ENCODE results near the gene WNT9A.

The WNT9A gene

DNA sequence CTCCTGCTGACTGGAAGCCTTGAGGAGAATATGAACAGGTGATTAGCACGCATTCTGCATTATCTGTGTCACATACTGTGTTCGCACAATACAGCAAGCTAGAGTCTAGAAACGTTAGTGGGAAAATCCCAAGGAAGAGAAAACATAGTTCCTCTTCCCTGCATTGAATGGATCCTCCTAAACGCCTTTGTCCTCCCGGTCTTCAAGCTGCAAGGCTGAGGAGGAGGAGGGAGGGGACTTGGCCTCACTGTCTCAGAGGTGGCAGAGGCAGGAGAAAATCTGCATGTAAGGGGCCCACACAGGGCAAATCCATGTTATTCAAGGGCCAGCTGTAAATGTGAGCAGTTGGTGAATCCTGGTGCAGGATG lies 34.4 kb downstream of the WNT9A start:
- H3K4me2 ChIP-seq (ENCODE audit: low read length), result no peak overlapping the region
- no peaks in the 10 kb centered on the region for H3K27me3 ChIP-seq (ENCODE audit: control insufficient read depth, low read length)
- H3K36me3 ChIP-seq (ENCODE audit: control insufficient read depth, low read length), result no peaks in the 10 kb centered on the region
- H3K4me1 ChIP-seq (ENCODE audit: control insufficient read depth, low read length), result no peaks in the 10 kb centered on the region
- H3F3A ChIP-seq (ENCODE audit: control insufficient read depth, insufficient read depth), result no peaks in the 10 kb centered on the region
- H3K4me3 ChIP-seq (ENCODE audit: low read length), result no peak overlapping the region
- H3K9me3 ChIP-seq (ENCODE audit: control insufficient read depth, insufficient read depth, low read length), result no peaks in the 10 kb centered on the region
- H4K20me1 ChIP-seq (ENCODE audit: control insufficient read depth, insufficient read depth, low read depth, low read length), result no peaks in the 10 kb centered on the region
- H3K9me2 ChIP-seq (replicated peaks; ENCODE audit: control insufficient read depth, low read length), result no peaks in the 10 kb centered on the region
- H3K79me2 ChIP-seq (ENCODE audit: control insufficient read depth, low read length), result no peaks in the 10 kb centered on the region
- H3K27ac ChIP-seq (ENCODE audit: low read depth, low read length), result no peak overlapping the region
- TF ChIP-seq EZH2phosphoT487 (IDR thresholded peaks at IDR 0.05; ENCODE audit: borderline replicate concordance, low read length) (no peak), CTCF (IDR thresholded peaks at IDR 0.05; ENCODE audit: low read depth, low read length, poor library complexity, severe bottlenecking) (no peak)

DNA sequence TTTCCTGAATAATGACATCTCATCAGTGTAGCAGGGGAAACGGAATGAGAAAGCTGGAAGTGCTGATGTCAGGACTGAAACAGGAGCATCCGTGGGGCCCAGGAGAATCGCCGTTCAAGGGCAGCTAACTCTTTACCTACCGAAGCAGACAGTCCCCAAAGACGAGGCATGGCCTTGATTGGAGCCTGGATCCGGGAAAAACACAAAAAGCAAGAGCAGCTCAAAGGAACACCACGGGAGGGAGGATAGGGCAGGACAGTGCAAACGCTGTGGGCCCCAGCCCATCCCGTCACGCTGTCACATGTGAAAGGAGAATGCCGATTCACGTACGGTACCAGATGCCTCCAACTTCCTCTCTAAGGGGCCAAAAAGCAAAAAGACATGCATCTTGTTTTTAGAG lies 34.9 kb downstream of the WNT9A start:
- Histone ChIP-seq H3K4me3 (ENCODE audit: low read length) (no peak overlapping the region), H3F3A (ENCODE audit: control insufficient read depth, insufficient read depth) (no peaks in the 10 kb centered on the region), H3K36me3 (ENCODE audit: control insufficient read depth, low read length) (no peaks in the 10 kb centered on the region), H3K9me2 (replicated peaks; ENCODE audit: control insufficient read depth, low read length) (no peaks in the 10 kb centered on the region), H3K9me3 (ENCODE audit: control insufficient read depth, insufficient read depth, low read length) (no peaks in the 10 kb centered on the region), H3K27ac (ENCODE audit: low read depth, low read length) (no peak overlapping the region), H3K27me3 (ENCODE audit: control insufficient read depth, low read length) (no peaks in the 10 kb centered on the region), H3K4me2 (ENCODE audit: low read length) (no peak overlapping the region), H3K79me2 (ENCODE audit: control insufficient read depth, low read length) (no peaks in the 10 kb centered on the region), H4K20me1 (ENCODE audit: control insufficient read depth, insufficient read depth, low read depth, low read length) (no peaks in the 10 kb centered on the region), H3K4me1 (ENCODE audit: control insufficient read depth, low read length) (no peaks in the 10 kb centered on the region)
- TF ChIP-seq EZH2phosphoT487 (IDR thresholded peaks at IDR 0.05; ENCODE audit: borderline replicate concordance, low read length), result no peak
- no peak for TF ChIP-seq CTCF (IDR thresholded peaks at IDR 0.05; ENCODE audit: low read depth, low read length, poor library complexity, severe bottlenecking)

DNA sequence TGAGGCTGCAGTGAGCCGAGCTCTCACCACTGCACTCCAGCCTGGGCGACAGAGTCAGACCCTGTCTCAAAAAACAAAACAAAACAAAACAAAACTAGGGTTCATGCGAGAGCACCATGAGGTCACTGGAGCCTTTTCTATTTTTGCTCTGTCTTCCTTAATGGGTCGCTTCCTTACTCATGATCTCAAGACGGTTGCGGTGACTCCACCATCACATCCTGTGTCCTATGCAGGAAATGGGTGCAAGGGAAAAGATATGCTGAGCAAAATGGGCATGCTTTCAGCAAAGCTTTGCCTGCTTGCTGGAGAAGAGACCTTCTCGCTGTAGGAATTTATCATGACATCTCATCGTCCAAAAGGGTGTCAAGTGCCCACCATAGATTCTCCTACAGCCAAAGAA lies 36.4 kb downstream of the WNT9A start:
- no peaks in the 10 kb centered on the region for H3K9me3 ChIP-seq (ENCODE audit: control insufficient read depth, insufficient read depth, low read length)
- no peaks in the 10 kb centered on the region for H3K9me2 ChIP-seq (replicated peaks; ENCODE audit: control insufficient read depth, low read length)
- no peaks in the 10 kb centered on the region for H3K36me3 ChIP-seq (ENCODE audit: control insufficient read depth, low read length)
- no peak for TF ChIP-seq EZH2phosphoT487 (IDR thresholded peaks at IDR 0.05; ENCODE audit: borderline replicate concordance, low read length)
- TF ChIP-seq CTCF (IDR thresholded peaks at IDR 0.05; ENCODE audit: low read depth, low read length, poor library complexity, severe bottlenecking), result no peak
- no peaks in the 10 kb centered on the region for H3K27me3 ChIP-seq (ENCODE audit: control insufficient read depth, low read length)
- no peak overlapping the region for H3K4me3 ChIP-seq (ENCODE audit: low read length)
- no peaks in the 10 kb centered on the region for H4K20me1 ChIP-seq (ENCODE audit: control insufficient read depth, insufficient read depth, low read depth, low read length)
- no peaks in the 10 kb centered on the region for H3K79me2 ChIP-seq (ENCODE audit: control insufficient read depth, low read length)
- no peaks in the 10 kb centered on the region for H3K4me1 ChIP-seq (ENCODE audit: control insufficient read depth, low read length)
- no peak overlapping the region for H3K4me2 ChIP-seq (ENCODE audit: low read length)
- no peaks in the 10 kb centered on the region for H3F3A ChIP-seq (ENCODE audit: control insufficient read depth, insufficient read depth)
- no peak overlapping the region for H3K27ac ChIP-seq (ENCODE audit: low read depth, low read length)
